Panc1 (cell line): Measurements from ENCODE around the gene FRYL. TPM values are rescaled to one million over a fixed set of nuclear protein-coding genes. Genes with fewer than 3 reads are reported as not detected.

ENCODE experiments used
- ATAC-seq: fragments of 200-7000 bp; cut with Tn5 transposase; 2 replicates; pipeline ENCODE4 v1.9.1; 2020; ENCODE audit warnings: mild to moderate bottlenecking, moderate library complexity
- BruUV-seq: library from RNA; stranded (reverse); fragments of 400-500 nt; replicated peaks from 2 replicates; lab custom pipeline; 2021; lab: Mats Ljungman, UMichigan
- CTCF ChIA-PET: fragments of 300-600 bp; sonication (Branson Sonifier 250); formaldehyde crosslinking; loops from one replicate; lab custom pipeline; 2022; ENCODE audit warnings: antibody characterized with exemption; lab: Charles Lee
- POLR2A ChIA-PET: fragments of 300-600 bp; sonication (Branson Sonifier 250); formaldehyde crosslinking; loops from one replicate; lab custom pipeline; 2022; ENCODE audit warnings: antibody characterized with exemption; lab: Charles Lee
- DNase-seq: peaks from one replicate; pipeline ENCODE4 v3.0.0-alpha.2; 2010; ENCODE audit warnings: low read depth, low spot score
- H3K27ac ChIP-seq: 2 replicates; pipeline ENCODE4 v1.5.1; 2011; ENCODE audit warnings: mild to moderate bottlenecking, low read length, inconsistent platforms
- H3K27me3 ChIP-seq: fragments of 200-500 bp; sonication (Bioruptor generic); 2 replicates; pipeline ENCODE4 v1.6.0; 2014; ENCODE audit warnings: low read length, inconsistent platforms; ENCODE audit not compliant: control insufficient read depth, insufficient read depth
- H3K36me3 ChIP-seq: fragments of 200-500 bp; sonication (Bioruptor generic); 2 replicates; pipeline ENCODE4 v1.5.1; 2014; ENCODE audit warnings: inconsistent platforms, mild to moderate bottlenecking, low read length, moderate library complexity; ENCODE audit not compliant: control insufficient read depth, insufficient read depth
- H3K4me1 ChIP-seq: 2 replicates; pipeline ENCODE4 v1.5.1; 2011; ENCODE audit warnings: inconsistent platforms, mild to moderate bottlenecking, low read length, moderate library complexity; ENCODE audit not compliant: control insufficient read depth, insufficient read depth
- H3K4me3 ChIP-seq, 2 experiments: 2 replicates each; pipeline ENCODE4 v1.5.1; 2011 to 2012; ENCODE audit warnings: low read depth in 2 of 2, low read length in 2 of 2, mild to moderate bottlenecking in 2 of 2, inconsistent platforms in 1 of 2, moderate library complexity in 1 of 2
- H3K9me3 ChIP-seq: fragments of 200-500 bp; sonication (Bioruptor generic); 2 replicates; pipeline ENCODE4 v1.5.1; 2014; ENCODE audit warnings: low read depth, mild to moderate bottlenecking, inconsistent platforms, low read length, moderate library complexity; ENCODE audit not compliant: control insufficient read depth, insufficient read depth
- POLR2AphosphoS5 ChIP-seq: IDR thresholded peaks from 2 replicates; pipeline ENCODE4 v1.6.1; 2012; ENCODE audit warnings: mild to moderate bottlenecking, low read depth, low read length, moderate library complexity
- SIN3A ChIP-seq: IDR thresholded peaks from 2 replicates; pipeline ENCODE4 v1.6.1; 2012; ENCODE audit warnings: low read depth, mild to moderate bottlenecking, low read length, moderate library complexity, borderline replicate concordance; ENCODE audit not compliant: insufficient read depth
- TCF7L2 ChIP-seq: IDR thresholded peaks from 2 replicates; pipeline ENCODE4 v1.6.1; 2011; ENCODE audit warnings: mild to moderate bottlenecking, low read depth, low read length, inconsistent platforms
- in situ Hi-C: cut with HindIII; loops from 2 replicates; pipeline ENCODE4 v1.10.0; 2016; ENCODE audit warnings: low sequenced_read_pairs, low pct_unique_long_range_greater_than_20kb
- intact Hi-C: fragments of 100-400 bp; cut with micrococcal nuclease; formaldehyde crosslinking; loops from one replicate; pipeline ENCODE4 v1.10.0; 2022; ENCODE audit not compliant: unreplicated experiment
- total RNA-seq: library from RNA; stranded (reverse); gene quantifications from one replicate; pipeline ENCODE4 v1.2.1, GENCODE V29; 2021; ENCODE audit not compliant: unreplicated experiment
- TF ChIP-seq, protein P1 (sequence below): fragments of 450-650 bp; IDR thresholded peaks from 2 replicates; pipeline ENCODE4 v1.5.1; 2017; ENCODE audit warnings: mild to moderate bottlenecking
- TF ChIP-seq, protein P2 (sequence below), 2 experiments: IDR thresholded peaks; 2 replicates each; pipeline ENCODE4 v1.6.1; 2011 to 2012; ENCODE audit warnings: low read depth in 2 of 2, control low read depth in 1 of 2, low read length in 1 of 2, mild to moderate bottlenecking in 1 of 2, moderate library complexity in 1 of 2; ENCODE audit not compliant: insufficient read depth in 1 of 2

Gene FRYL
- total RNA-seq, 1 experiment from 2014 or later, result 47.5 TPM

DNA sequence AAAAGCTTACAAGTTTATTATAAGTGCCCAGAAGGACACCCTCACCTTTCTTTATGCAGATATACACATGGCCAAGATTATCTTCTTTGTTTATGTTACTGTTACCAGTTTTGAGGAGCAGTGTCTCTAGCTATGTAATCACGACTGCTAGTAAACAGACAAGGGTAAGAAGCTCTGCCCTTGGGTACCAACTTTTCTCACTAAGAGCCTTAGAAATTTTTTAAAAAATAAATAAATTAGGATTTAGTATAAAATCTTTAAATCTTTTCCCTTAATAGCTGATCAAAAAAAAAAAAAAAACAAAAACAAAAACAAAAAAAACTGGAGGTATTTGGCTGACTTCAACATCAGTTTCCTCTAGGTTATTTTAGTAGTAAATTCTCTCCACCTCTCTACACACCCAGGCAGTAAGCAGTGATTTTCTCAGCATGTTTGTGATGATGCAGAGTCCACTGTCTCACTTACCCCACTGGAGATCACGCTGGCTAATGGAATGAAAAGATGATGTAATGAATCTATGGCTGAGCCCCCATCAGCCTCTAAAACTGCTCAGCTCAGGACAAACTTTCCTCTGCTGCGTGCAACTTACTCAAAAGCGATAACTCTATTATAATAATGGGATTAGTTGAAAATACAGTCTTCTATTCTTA is 125.9 kb downstream of the FRYL start:
- ATAC-seq (no peak), DNase-seq (no peak)
- Histone ChIP-seq H3K36me3 (no peaks in the 10 kb centered on the region; the same call in 1 of the 2 replicates), H3K4me3 (no peak overlapping the region), H3K4me1 (no peaks in the 10 kb centered on the region), H3K27ac (no peak overlapping the region), H3K27me3 (no peaks in the 10 kb centered on the region), H3K9me3 (no peaks in the 10 kb centered on the region)
- POLR2A ChIA-PET, result interaction anchor here (0.6 kb wide), 1 partner anchor 1176 kb away, joined by 7 read pairs; no protein-coding TSS in a partner anchor
- no TSS peak for BruUV-seq
- intact Hi-C loops, result no loop called here
- in situ Hi-C loops, result no loop called here
- CTCF ChIA-PET, result no interaction called here
- TF ChIP-seq SIN3A (no peak), POLR2AphosphoS5 (no peak)

GRCh38 chr4:48653217-48654014 is 126.7 kb downstream of the FRYL start:
- no peak overlapping the region for H3K4me3 ChIP-seq
- no peak for ATAC-seq
- H3K27me3 ChIP-seq, result no peaks in the 10 kb centered on the region
- no peaks in the 10 kb centered on the region for H3K4me1 ChIP-seq
- no TSS peak for BruUV-seq
- no peaks in the 10 kb centered on the region for H3K9me3 ChIP-seq
- ChIA-PET CTCF (no interaction called here), POLR2A (interaction anchor here (0.6 kb wide), 1 partner anchor 1175 kb away, joined by 7 read pairs; no protein-coding TSS in a partner anchor)
- in situ Hi-C loops (no loop called here), intact Hi-C loops (no loop called here)
- TF ChIP-seq, protein P1, sequence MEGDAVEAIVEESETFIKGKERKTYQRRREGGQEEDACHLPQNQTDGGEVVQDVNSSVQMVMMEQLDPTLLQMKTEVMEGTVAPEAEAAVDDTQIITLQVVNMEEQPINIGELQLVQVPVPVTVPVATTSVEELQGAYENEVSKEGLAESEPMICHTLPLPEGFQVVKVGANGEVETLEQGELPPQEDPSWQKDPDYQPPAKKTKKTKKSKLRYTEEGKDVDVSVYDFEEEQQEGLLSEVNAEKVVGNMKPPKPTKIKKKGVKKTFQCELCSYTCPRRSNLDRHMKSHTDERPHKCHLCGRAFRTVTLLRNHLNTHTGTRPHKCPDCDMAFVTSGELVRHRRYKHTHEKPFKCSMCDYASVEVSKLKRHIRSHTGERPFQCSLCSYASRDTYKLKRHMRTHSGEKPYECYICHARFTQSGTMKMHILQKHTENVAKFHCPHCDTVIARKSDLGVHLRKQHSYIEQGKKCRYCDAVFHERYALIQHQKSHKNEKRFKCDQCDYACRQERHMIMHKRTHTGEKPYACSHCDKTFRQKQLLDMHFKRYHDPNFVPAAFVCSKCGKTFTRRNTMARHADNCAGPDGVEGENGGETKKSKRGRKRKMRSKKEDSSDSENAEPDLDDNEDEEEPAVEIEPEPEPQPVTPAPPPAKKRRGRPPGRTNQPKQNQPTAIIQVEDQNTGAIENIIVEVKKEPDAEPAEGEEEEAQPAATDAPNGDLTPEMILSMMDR, result no peak
- no peak for TF ChIP-seq TCF7L2
- TF ChIP-seq, protein P2, sequence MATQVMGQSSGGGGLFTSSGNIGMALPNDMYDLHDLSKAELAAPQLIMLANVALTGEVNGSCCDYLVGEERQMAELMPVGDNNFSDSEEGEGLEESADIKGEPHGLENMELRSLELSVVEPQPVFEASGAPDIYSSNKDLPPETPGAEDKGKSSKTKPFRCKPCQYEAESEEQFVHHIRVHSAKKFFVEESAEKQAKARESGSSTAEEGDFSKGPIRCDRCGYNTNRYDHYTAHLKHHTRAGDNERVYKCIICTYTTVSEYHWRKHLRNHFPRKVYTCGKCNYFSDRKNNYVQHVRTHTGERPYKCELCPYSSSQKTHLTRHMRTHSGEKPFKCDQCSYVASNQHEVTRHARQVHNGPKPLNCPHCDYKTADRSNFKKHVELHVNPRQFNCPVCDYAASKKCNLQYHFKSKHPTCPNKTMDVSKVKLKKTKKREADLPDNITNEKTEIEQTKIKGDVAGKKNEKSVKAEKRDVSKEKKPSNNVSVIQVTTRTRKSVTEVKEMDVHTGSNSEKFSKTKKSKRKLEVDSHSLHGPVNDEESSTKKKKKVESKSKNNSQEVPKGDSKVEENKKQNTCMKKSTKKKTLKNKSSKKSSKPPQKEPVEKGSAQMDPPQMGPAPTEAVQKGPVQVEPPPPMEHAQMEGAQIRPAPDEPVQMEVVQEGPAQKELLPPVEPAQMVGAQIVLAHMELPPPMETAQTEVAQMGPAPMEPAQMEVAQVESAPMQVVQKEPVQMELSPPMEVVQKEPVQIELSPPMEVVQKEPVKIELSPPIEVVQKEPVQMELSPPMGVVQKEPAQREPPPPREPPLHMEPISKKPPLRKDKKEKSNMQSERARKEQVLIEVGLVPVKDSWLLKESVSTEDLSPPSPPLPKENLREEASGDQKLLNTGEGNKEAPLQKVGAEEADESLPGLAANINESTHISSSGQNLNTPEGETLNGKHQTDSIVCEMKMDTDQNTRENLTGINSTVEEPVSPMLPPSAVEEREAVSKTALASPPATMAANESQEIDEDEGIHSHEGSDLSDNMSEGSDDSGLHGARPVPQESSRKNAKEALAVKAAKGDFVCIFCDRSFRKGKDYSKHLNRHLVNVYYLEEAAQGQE (IDR thresholded peaks at IDR 0.05; ENCODE audit: insufficient read depth in 1 of 2, low read depth in 2 of 2, low read length in 1 of 2), result no peak
- TF ChIP-seq SIN3A, result no peak
- no peak for TF ChIP-seq POLR2AphosphoS5
- no peak for DNase-seq
- no peak overlapping the region for H3K27ac ChIP-seq
- no peaks in the 10 kb centered on the region; the same call in 1 of the 2 replicates for H3K36me3 ChIP-seq
